HL-60/S4 (cell line): Measurements from ENCODE around the gene MEF2B.
"Not testable (repeated sequence)": the region's sequence is repeated elsewhere in the genome, so short reads cannot be mapped to it uniquely, and the experiment has no call there.

ENCODE experiments used
- in situ Hi-C: fragments of 300-500 bp; cut with MboI; formaldehyde crosslinking; loops from 2 replicates; pipeline ENCODE4 v1.14.3; 2022; ENCODE audit warnings: low sequenced_read_pairs

MEF2B gene

GRCh38 chr19:19159534-19159933 lies 10.5 kb downstream of the MEF2B start:
- in situ Hi-C loops, result loop anchor here (25.0 kb wide), 1 partner anchor 328 kb away; no protein-coding TSS in a partner anchor

- in situ Hi-C loops, result loop anchor here (25.0 kb wide), 1 partner anchor 329 kb away; no protein-coding TSS in a partner anchor
Observed at GRCh38 chr19:19157808-19158207, 12.3 kb downstream of the MEF2B start.

- in situ Hi-C loops, result loop anchor here (25.0 kb wide), 1 partner anchor 332 kb away; no protein-coding TSS in a partner anchor
Observed at GRCh38 chr19:19155495-19156219, 14.4 kb downstream of the MEF2B start.

GRCh38 chr19:19154768-19155494 lies 15.1 kb downstream of the MEF2B start:
- in situ Hi-C loops, result loop anchor here (25.0 kb wide), 1 partner anchor 332 kb away; no protein-coding TSS in a partner anchor

- in situ Hi-C loops, result loop anchor here (25.0 kb wide), 1 partner anchor 334 kb away; no protein-coding TSS in a partner anchor
Observed at GRCh38 chr19:19152668-19153384, 17.2 kb downstream of the MEF2B start.

- in situ Hi-C loops, result loop anchor here (25.0 kb wide), 1 partner anchor 336 kb away; no protein-coding TSS in a partner anchor
Observed at GRCh38 chr19:19151418-19151817, 18.6 kb downstream of the MEF2B start.

- in situ Hi-C loops, result no loop called here
Observed at GRCh38 chr19:19149435-19149834, 20.6 kb downstream of the MEF2B start.

GRCh38 chr19:19148504-19148903 lies 21.6 kb downstream of the MEF2B start:
- in situ Hi-C loops, result not testable (repeated sequence)

GRCh38 chr19:19147344-19147743 lies 22.7 kb downstream of the MEF2B start:
- in situ Hi-C loops, result no loop called here

- in situ Hi-C loops, result no loop called here
Observed at GRCh38 chr19:19146865-19147264, 23.2 kb downstream of the MEF2B start.

- in situ Hi-C loops, result no loop called here
Observed at GRCh38 chr19:19145684-19146608, 24.1 kb downstream of the MEF2B start.

- in situ Hi-C loops, result no loop called here
Observed at GRCh38 chr19:19145281-19145680, 24.8 kb downstream of the MEF2B start.

- in situ Hi-C loops, result no loop called here
Observed at GRCh38 chr19:19142347-19142746, 27.7 kb downstream of the MEF2B start.

GRCh38 chr19:19140476-19140875 lies 29.6 kb downstream of the MEF2B start:
- in situ Hi-C loops, result no loop called here

- in situ Hi-C loops, result no loop called here
Observed at GRCh38 chr19:19139876-19140229, 30.2 kb downstream of the MEF2B start.

- in situ Hi-C loops, result no loop called here
Observed at GRCh38 chr19:19138109-19138981, 31.7 kb downstream of the MEF2B start, which contains the start of gene TMEM161A. Gene TMEM161A, minus strand, starts transcription at chr19:19138478. Its CDS starts 50 bp downstream, at chr19:19138428.

GRCh38 chr19:19137556-19138108 lies 32.4 kb downstream of the MEF2B start:
- in situ Hi-C loops, result no loop called here

GRCh38 chr19:19135713-19136112 lies 34.4 kb downstream of the MEF2B start:
- in situ Hi-C loops, result not testable (repeated sequence)

- in situ Hi-C loops, result no loop called here
Observed at GRCh38 chr19:19134687-19135158, 35.3 kb downstream of the MEF2B start.
